Panc1 (cell line): Measurements from ENCODE around the gene C20orf204.

Experiments used
- POLR2AphosphoS5 ChIP-seq: IDR thresholded peaks from 2 replicates; pipeline ENCODE4 v1.6.1; 2012; ENCODE audit warnings: mild to moderate bottlenecking, low read depth, low read length, moderate library complexity
- SIN3A ChIP-seq: IDR thresholded peaks from 2 replicates; pipeline ENCODE4 v1.6.1; 2012; ENCODE audit warnings: low read depth, mild to moderate bottlenecking, low read length, moderate library complexity, borderline replicate concordance; ENCODE audit not compliant: insufficient read depth
- TCF7L2 ChIP-seq: IDR thresholded peaks from 2 replicates; pipeline ENCODE4 v1.6.1; 2011; ENCODE audit warnings: mild to moderate bottlenecking, low read depth, low read length, inconsistent platforms
- TF ChIP-seq, protein P1 (sequence below): fragments of 450-650 bp; IDR thresholded peaks from 2 replicates; pipeline ENCODE4 v1.5.1; 2017; ENCODE audit warnings: mild to moderate bottlenecking
- TF ChIP-seq, protein P2 (sequence below), 2 experiments: IDR thresholded peaks; 2 replicates each; pipeline ENCODE4 v1.6.1; 2011 to 2012; ENCODE audit warnings: low read depth in 2 of 2, control low read depth in 1 of 2, low read length in 1 of 2, mild to moderate bottlenecking in 1 of 2, moderate library complexity in 1 of 2; ENCODE audit not compliant: insufficient read depth in 1 of 2

DNA sequence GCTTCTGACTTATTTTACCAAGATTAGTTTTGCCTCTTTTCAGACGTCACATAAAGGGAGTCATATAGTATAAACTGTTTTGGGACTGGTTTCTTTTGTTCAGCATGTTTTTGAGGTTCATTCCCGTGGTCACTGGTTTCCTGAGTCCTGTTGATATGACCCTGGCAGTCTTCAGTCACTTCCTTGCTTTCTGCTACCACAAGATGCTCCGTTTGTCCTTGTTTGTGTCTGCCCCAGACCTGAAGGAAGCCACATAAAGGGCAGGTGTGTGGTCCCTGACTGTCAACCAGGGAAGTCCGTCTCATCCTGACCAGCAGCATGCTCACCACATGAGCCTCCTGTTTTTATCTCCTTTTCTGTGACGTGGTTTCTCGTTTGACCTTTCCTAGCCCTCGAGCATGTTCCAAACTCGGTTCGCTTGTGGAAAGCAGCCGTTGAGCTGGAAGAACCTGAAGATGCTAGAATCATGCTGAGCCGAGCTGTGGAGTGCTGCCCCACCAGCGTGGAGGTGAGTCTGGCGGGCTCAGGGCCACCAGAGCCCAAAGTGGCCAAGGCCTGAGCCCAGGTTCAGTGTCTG is 26.1 kb upstream of the C20orf204 start:
- TF ChIP-seq, protein P1, sequence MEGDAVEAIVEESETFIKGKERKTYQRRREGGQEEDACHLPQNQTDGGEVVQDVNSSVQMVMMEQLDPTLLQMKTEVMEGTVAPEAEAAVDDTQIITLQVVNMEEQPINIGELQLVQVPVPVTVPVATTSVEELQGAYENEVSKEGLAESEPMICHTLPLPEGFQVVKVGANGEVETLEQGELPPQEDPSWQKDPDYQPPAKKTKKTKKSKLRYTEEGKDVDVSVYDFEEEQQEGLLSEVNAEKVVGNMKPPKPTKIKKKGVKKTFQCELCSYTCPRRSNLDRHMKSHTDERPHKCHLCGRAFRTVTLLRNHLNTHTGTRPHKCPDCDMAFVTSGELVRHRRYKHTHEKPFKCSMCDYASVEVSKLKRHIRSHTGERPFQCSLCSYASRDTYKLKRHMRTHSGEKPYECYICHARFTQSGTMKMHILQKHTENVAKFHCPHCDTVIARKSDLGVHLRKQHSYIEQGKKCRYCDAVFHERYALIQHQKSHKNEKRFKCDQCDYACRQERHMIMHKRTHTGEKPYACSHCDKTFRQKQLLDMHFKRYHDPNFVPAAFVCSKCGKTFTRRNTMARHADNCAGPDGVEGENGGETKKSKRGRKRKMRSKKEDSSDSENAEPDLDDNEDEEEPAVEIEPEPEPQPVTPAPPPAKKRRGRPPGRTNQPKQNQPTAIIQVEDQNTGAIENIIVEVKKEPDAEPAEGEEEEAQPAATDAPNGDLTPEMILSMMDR, result no peak
- TF ChIP-seq POLR2AphosphoS5, result no peak
- no peak for TF ChIP-seq TCF7L2
- no peak for TF ChIP-seq SIN3A
- TF ChIP-seq, protein P2, sequence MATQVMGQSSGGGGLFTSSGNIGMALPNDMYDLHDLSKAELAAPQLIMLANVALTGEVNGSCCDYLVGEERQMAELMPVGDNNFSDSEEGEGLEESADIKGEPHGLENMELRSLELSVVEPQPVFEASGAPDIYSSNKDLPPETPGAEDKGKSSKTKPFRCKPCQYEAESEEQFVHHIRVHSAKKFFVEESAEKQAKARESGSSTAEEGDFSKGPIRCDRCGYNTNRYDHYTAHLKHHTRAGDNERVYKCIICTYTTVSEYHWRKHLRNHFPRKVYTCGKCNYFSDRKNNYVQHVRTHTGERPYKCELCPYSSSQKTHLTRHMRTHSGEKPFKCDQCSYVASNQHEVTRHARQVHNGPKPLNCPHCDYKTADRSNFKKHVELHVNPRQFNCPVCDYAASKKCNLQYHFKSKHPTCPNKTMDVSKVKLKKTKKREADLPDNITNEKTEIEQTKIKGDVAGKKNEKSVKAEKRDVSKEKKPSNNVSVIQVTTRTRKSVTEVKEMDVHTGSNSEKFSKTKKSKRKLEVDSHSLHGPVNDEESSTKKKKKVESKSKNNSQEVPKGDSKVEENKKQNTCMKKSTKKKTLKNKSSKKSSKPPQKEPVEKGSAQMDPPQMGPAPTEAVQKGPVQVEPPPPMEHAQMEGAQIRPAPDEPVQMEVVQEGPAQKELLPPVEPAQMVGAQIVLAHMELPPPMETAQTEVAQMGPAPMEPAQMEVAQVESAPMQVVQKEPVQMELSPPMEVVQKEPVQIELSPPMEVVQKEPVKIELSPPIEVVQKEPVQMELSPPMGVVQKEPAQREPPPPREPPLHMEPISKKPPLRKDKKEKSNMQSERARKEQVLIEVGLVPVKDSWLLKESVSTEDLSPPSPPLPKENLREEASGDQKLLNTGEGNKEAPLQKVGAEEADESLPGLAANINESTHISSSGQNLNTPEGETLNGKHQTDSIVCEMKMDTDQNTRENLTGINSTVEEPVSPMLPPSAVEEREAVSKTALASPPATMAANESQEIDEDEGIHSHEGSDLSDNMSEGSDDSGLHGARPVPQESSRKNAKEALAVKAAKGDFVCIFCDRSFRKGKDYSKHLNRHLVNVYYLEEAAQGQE (IDR thresholded peaks at IDR 0.05; ENCODE audit: insufficient read depth in 1 of 2, low read depth in 2 of 2, low read length in 1 of 2), result no peak
